ENCODE results near the gene PRKCA. TPM values are rescaled to one million over a fixed set of nuclear protein-coding genes. Genes with fewer than 3 reads are reported as not detected.
"Not testable (repeated sequence)": the region's sequence is repeated elsewhere in the genome, so short reads cannot be mapped to it uniquely, and the experiment has no call there.

The PRKCA gene
- total RNA-seq, 4 donors from 2014 or later: 9.6 to 15.5 (median 11.1) TPM

DNA sequence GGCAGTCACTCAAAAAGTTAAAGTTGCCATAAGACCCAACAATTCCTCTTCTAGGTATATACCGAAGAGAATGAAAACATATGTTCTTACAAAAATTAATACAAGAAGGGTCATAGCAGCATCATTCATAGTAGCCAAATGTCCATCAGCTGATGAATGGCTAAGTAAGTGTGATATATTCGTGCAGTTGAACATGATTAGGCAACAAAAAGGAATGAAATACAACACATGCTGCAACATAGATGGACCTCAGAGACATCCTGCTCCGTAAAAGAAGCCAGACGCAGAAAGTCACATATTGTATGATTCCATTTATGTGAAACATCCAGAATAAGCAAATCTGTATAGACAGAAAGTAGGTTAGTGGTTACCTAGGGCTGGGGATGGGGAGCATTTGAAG is 303.1 kb downstream of the PRKCA start:
- DNase-seq (ENCODE audit: low spot score in 2 of 2): no peak
- 80 to 86% methylated on average over 4 of the region's 4 CpGs for WGBS, 2 donors
- no peak for TF ChIP-seq POLR2A (IDR thresholded peaks at IDR 0.05)
- TF ChIP-seq, protein P1, sequence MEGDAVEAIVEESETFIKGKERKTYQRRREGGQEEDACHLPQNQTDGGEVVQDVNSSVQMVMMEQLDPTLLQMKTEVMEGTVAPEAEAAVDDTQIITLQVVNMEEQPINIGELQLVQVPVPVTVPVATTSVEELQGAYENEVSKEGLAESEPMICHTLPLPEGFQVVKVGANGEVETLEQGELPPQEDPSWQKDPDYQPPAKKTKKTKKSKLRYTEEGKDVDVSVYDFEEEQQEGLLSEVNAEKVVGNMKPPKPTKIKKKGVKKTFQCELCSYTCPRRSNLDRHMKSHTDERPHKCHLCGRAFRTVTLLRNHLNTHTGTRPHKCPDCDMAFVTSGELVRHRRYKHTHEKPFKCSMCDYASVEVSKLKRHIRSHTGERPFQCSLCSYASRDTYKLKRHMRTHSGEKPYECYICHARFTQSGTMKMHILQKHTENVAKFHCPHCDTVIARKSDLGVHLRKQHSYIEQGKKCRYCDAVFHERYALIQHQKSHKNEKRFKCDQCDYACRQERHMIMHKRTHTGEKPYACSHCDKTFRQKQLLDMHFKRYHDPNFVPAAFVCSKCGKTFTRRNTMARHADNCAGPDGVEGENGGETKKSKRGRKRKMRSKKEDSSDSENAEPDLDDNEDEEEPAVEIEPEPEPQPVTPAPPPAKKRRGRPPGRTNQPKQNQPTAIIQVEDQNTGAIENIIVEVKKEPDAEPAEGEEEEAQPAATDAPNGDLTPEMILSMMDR (IDR thresholded peaks at IDR 0.05): no peak
- intact Hi-C loops (cut with DNase I; ENCODE audit: low total_unique reads): no loop called here
- no peak overlapping the region for H3K4me3 ChIP-seq (ENCODE audit: low read depth, poor library complexity, severe bottlenecking)

DNA sequence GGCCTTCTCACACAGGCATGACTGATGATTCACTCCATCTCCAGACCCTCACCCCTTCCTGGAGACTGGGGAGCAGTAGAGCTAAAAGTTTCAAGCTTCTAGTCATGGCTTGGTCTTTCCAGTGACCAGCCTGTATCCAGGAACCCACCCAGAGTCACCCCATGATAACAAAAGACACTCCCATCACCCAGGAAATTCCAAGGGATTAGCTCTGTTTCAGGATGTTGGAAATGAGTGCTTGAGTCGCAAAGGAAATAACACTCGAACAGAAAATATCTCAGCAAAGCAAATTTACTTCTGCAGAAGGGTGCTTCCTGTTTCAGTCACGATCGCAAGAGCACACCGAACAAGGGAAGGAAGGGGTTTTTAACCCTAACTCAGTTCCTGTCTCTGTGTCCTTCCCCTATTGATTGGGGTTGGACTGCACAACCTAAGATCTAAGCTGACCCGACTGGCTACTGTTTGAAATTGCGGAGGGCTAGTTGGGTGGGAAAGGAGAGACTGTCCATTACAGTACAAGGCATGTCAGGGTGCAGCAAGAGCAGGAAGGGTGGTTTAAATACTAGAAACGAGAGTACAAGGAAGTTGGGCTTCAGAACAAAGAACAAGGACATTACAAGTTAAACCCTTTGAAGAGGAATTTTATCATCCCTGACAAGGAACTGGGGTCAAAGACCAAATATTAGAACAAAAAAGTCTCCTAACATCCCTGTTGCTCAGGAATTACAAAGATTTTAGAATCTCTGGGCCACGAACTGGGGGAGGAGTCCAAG is 308.1 kb downstream of the PRKCA start:
- no peak for DNase-seq (ENCODE audit: low spot score in 2 of 2)
- TF ChIP-seq POLR2A (IDR thresholded peaks at IDR 0.05): no peak
- no peak overlapping the region for H3K4me3 ChIP-seq (ENCODE audit: low read depth, poor library complexity, severe bottlenecking)
- intact Hi-C loops (cut with DNase I; ENCODE audit: low total_unique reads): no loop called here
- 73 to 75% methylated on average over 9 of the region's 9 CpGs for WGBS, 2 donors

DNA sequence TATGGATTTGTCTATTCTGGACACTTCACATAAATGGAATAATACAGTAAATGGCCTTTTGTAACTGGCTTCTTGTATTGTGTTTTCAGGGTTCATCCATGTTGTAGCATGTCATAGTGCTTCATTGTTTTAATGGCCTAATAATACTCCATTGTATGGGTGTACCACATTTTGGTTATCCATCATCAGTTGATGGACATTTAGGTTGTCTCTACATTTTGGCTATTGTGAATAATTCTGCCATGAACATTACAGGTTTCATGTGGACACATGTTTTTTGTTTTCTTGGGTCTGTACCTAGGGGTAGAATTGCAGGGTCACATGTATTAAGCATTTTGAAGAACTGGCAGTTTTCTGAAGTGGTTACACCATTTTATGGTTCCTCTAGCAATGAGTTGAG is 309.0 kb downstream of the PRKCA start:
- no peak for TF ChIP-seq POLR2A (IDR thresholded peaks at IDR 0.05)
- intact Hi-C loops (cut with DNase I; ENCODE audit: low total_unique reads): no loop called here
- no peak overlapping the region for H3K4me3 ChIP-seq (ENCODE audit: low read depth, poor library complexity, severe bottlenecking)
- no peak for DNase-seq (ENCODE audit: low spot score in 2 of 2)

DNA sequence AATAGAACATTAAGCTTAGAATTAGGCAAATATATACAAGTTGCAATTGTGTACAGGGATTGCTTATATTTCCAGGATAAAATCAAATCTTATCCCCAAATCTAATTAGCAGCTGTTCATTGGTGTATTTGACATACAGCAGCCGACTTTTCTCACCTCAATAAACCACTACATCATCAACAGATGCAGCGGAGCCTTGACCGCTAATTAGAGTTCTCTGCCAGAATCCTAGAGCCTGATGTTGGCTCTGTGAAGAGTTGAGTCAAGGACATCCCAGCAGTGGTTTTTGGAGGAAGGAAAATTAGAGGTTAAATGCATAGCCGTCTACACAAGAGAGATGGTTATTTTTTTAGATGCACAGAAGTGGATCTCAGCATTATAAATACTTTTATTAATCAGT is 310.6 kb downstream of the PRKCA start:
- H3K4me3 ChIP-seq (ENCODE audit: low read depth, poor library complexity, severe bottlenecking): no peak overlapping the region
- no peak for DNase-seq (ENCODE audit: low spot score in 2 of 2)
- 64 to 75% methylated on average over 4 of the region's 4 CpGs for WGBS, 2 donors
- intact Hi-C loops (cut with DNase I; ENCODE audit: low total_unique reads): no loop called here
- TF ChIP-seq POLR2A (IDR thresholded peaks at IDR 0.05): no peak
- TF ChIP-seq, protein P1 (IDR thresholded peaks at IDR 0.05): no peak

DNA sequence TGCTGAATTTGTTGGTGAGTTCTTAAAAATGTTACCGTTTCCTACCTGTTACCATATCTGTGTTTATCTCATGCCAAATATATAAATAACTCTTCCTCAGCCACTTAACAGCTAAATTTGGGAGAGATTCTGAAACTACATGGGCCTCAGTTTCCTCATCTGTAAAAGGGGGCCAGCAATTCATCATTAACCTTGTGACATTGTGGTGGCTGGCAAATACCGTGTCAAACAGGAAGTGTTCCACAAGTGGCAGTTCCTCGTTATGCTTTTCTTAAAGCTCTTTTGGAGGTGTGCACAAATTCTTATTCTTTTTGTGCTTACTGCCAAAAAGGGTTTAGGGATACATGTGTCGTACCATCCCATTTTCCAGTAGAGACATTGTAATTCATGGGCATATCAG is 312.1 kb downstream of the PRKCA start:
- H3K4me3 ChIP-seq (ENCODE audit: low read depth, poor library complexity, severe bottlenecking): no peak overlapping the region
- TF ChIP-seq, protein P1 (IDR thresholded peaks at IDR 0.05): no peak
- TF ChIP-seq POLR2A (IDR thresholded peaks at IDR 0.05): no peak
- no peak for DNase-seq (ENCODE audit: low spot score in 2 of 2)
- 77 to 78% methylated on average over 4 of the region's 4 CpGs for WGBS, 2 donors
- intact Hi-C loops (cut with DNase I; ENCODE audit: low total_unique reads): no loop called here

DNA sequence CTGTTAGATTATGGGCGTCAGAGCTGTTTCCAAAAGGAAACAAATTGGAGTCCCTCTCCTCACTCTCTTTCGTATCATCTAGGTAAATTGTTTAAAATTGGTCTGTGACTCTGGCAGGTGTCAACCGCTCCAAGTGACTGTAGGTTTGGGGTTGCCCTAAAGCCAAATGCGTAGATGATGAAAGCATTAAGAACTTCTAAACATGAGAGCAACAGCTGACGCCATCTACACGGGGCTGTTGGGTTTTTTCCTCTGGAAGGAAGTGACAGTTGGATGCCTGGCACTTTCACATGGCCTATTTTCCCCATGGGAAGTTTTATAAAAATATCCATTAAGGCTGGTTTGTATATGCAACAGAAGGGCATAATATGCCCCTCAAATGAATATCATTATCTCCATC is 316.8 kb downstream of the PRKCA start:
- H3K4me3 ChIP-seq (ENCODE audit: low read depth, poor library complexity, severe bottlenecking): no peak overlapping the region
- 77 to 83% methylated on average over 6 of the region's 6 CpGs for WGBS, 2 donors
- intact Hi-C loops (cut with DNase I; ENCODE audit: low total_unique reads): no loop called here
- TF ChIP-seq, protein P1 (IDR thresholded peaks at IDR 0.05): no peak
- TF ChIP-seq POLR2A (IDR thresholded peaks at IDR 0.05): no peak
- no peak for DNase-seq (ENCODE audit: low spot score in 2 of 2)

DNA sequence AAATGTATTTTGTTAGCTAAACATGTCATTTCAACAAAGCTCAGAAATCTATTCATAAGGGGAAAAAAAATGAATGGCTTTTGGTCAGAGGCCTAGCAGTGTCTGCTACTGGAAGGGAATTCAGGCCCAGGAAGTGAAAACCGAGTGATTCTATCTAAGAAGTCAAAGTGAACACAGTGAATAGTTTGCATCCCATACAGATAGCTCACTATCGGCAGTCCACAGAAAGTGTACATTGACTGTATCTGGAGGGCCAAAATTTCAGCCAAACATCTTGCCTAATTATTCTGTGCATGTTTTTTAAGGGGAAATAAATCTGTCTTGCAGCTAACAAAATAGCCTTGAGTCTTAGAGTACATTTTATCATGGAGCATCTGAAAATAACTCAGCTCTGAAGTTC is 318.1 kb downstream of the PRKCA start:
- DNase-seq (ENCODE audit: low spot score in 2 of 2): no peak
- H3K4me3 ChIP-seq (ENCODE audit: low read depth, poor library complexity, severe bottlenecking): no peak overlapping the region
- TF ChIP-seq POLR2A (IDR thresholded peaks at IDR 0.05): no peak
- TF ChIP-seq, protein P1 (IDR thresholded peaks at IDR 0.05): no peak
- WGBS, 2 donors: 76 to 79% methylated on average over 2 of the region's 2 CpGs
- intact Hi-C loops (cut with DNase I; ENCODE audit: low total_unique reads): no loop called here

DNA sequence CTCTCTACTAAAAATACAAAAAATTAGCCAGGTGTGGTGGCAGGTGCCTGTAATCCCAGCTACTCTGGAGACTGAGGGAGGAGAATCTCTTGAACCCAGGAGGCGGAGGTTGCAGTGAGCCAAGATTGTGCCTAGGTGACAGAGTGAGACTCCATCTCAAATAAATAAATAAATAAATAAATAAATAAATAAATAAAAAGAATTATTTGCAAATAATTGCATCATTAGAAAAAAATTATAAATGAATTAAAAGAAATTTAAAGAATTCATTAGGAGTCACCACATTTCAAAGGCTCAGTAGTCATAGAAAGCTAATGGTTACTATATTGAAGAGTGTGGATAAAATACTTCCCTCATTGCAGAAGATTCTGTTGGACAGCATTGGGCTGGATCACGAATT is 322.2 kb downstream of the PRKCA start:
- intact Hi-C loops (cut with DNase I; ENCODE audit: low total_unique reads); DNase-seq (ENCODE audit: low spot score in 2 of 2); H3K4me3 ChIP-seq (ENCODE audit: low read depth, poor library complexity, severe bottlenecking): not testable (repeated sequence)
- WGBS, 2 donors: 91 to 97% methylated on average over 2 of the region's 2 CpGs
